B cell (primary cell): ENCODE measurements around the gene MAF. TPM values are rescaled to one million over a fixed set of nuclear protein-coding genes. Genes with fewer than 3 reads are reported as not detected.

Source experiments
- ATAC-seq: fragments of 200-7000 bp; cut with Tn5 transposase; one replicate; pipeline ENCODE4 v1.10.0; 2021; ENCODE audit warnings: low read depth, mild to moderate bottlenecking, moderate number of reproducible peaks, moderate library complexity
- CTCF ChIA-PET: fragments of 350-600 bp; sonication (Branson Sonifier 250); formaldehyde crosslinking; loops from one replicate; lab custom pipeline; 2021; ENCODE audit warnings: antibody characterized with exemption, inconsistent platforms; lab: Charles Lee
- POLR2A ChIA-PET: fragments of 350-600 bp; sonication (Branson Sonifier 250); formaldehyde crosslinking; loops from one replicate; lab custom pipeline; 2021; ENCODE audit warnings: antibody characterized with exemption; lab: Charles Lee
- DNase-seq: peaks from one replicate; pipeline ENCODE4 v3.0.0; 2013
- H2AFZ ChIP-seq: 2 replicates; pipeline ENCODE4 v1.6.1; 2012; ENCODE audit warnings: mild to moderate bottlenecking, low read depth, low read length; ENCODE audit not compliant: insufficient read depth, poor library complexity, severe bottlenecking
- H3K27ac ChIP-seq, 2 donors: 1 replicate in 1 of 2; 2 replicates in 1 of 2; pipeline ENCODE4 v1.5.1; 2012 to 2013; ENCODE audit warnings: low read length in 2 of 2, mild to moderate bottlenecking in 2 of 2, moderate library complexity in 1 of 2
- H3K27me3 ChIP-seq, 4 experiments: fragments of 200-600 bp in 1 of 4; sonication (generic) in 1 of 4; replicated peaks in 1 of 4; 1 replicate in 2 of 4; 2 replicates in 2 of 4; pipeline versions ENCODE4 v1.6.1 to v1.7.0; 2013 to 2016; ENCODE audit warnings: low read length in 3 of 4, mild to moderate bottlenecking in 2 of 4, mixed read lengths in 1 of 4, moderate library complexity in 1 of 4; ENCODE audit not compliant: insufficient read depth in 4 of 4, control insufficient read depth in 3 of 4; ENCODE audit errors: control extremely low read depth in 1 of 4
- H3K36me3 ChIP-seq, 2 experiments: replicated peaks in 1 of 2; 1 replicate in 1 of 2; 2 replicates in 1 of 2; pipeline versions ENCODE4 v1.6.1 to v1.7.1; 2013; ENCODE audit warnings: low read length in 1 of 2; ENCODE audit not compliant: insufficient read depth in 2 of 2, control insufficient read depth in 1 of 2; ENCODE audit errors: control extremely low read depth in 1 of 2, extremely low read depth in 1 of 2
- H3K4me1 ChIP-seq, 2 donors: fragments of 200-600 bp in 1 of 2; sonication (generic) in 1 of 2; 1 replicate in 1 of 2; 2 replicates in 1 of 2; pipeline versions ENCODE4 v1.5.1 to v1.6.1; 2013 to 2017; ENCODE audit warnings: low read length in 2 of 2; ENCODE audit not compliant: control insufficient read depth in 2 of 2, insufficient read depth in 2 of 2
- H3K4me2 ChIP-seq: replicated peaks from 2 replicates; pipeline ENCODE3; 2012; ENCODE audit warnings: mild to moderate bottlenecking, low read depth, low read length; ENCODE audit not compliant: poor library complexity, severe bottlenecking
- H3K4me3 ChIP-seq, 5 experiments: fragments of 200-600 bp in 1 of 5; sonication (generic) in 1 of 5; 1 replicate in 3 of 5; 2 replicates in 2 of 5; pipeline versions ENCODE4 v1.5.1 to v1.7.0; 2011 to 2016; ENCODE audit warnings: low read length in 4 of 5, mild to moderate bottlenecking in 4 of 5, low read depth in 2 of 5, control low read depth in 1 of 5, moderate library complexity in 1 of 5; ENCODE audit not compliant: insufficient read depth in 1 of 5; ENCODE audit errors: control extremely low read depth in 1 of 5, extremely low read depth in 1 of 5
- H3K79me2 ChIP-seq: fragments of 200-600 bp; sonication (generic); one replicate; pipeline ENCODE4 v1.6.0; 2016; ENCODE audit warnings: low read length; ENCODE audit not compliant: control insufficient read depth, insufficient read depth
- H3K9ac ChIP-seq: fragments of 200-600 bp; sonication (generic); 2 replicates; pipeline ENCODE4 v1.6.1; 2017; ENCODE audit warnings: mild to moderate bottlenecking, low read length, moderate library complexity
- H3K9me3 ChIP-seq, 3 donors: one replicate each; pipeline versions ENCODE4 v1.6.1 to v1.7.1; 2013; ENCODE audit warnings: low read length in 2 of 3; ENCODE audit not compliant: control insufficient read depth in 2 of 3, insufficient read depth in 1 of 3; ENCODE audit errors: control extremely low read depth in 1 of 3
- H4K20me1 ChIP-seq: 2 replicates; pipeline ENCODE4 v1.6.0; 2012; ENCODE audit warnings: mild to moderate bottlenecking, low read length; ENCODE audit not compliant: insufficient read depth, control insufficient read depth, poor library complexity, severe bottlenecking
- H3K27ac Mint-ChIP-seq: one replicate; pipeline ENCODE4 v1.8.0; 2021; ENCODE audit warnings: mixed read lengths
- H3K27me3 Mint-ChIP-seq: one replicate; pipeline ENCODE4 v1.8.0; 2021; ENCODE audit warnings: mixed read lengths
- H3K4me1 Mint-ChIP-seq: one replicate; pipeline ENCODE4 v1.8.0; 2021; ENCODE audit warnings: mixed read lengths
- H3K4me3 Mint-ChIP-seq: one replicate; pipeline ENCODE4 v1.8.0; 2021; ENCODE audit warnings: mixed read lengths
- H3K9me3 Mint-ChIP-seq: one replicate; pipeline ENCODE4 v1.8.0; 2022; ENCODE audit warnings: mixed read lengths; ENCODE audit not compliant: insufficient read depth
- EZH2 ChIP-seq: IDR thresholded peaks from 2 replicates; pipeline ENCODE4 v1.6.1; 2012; ENCODE audit warnings: borderline replicate concordance, low read depth, mild to moderate bottlenecking, moderate library complexity, low read length; ENCODE audit not compliant: insufficient read depth, poor library complexity, severe bottlenecking
- WGBS: methylation state at CpG from one replicate; pipeline ENCODE4 v1.1.5; 2013; ENCODE audit warnings: missing lambda C conversion rate; ENCODE audit not compliant: insufficient coverage; 5-methylcytosine and 5-hydroxymethylcytosine counted together
- intact Hi-C: fragments of 100-400 bp; cut with micrococcal nuclease; formaldehyde crosslinking; loops from one replicate; pipeline ENCODE4 v1.10.0; 2022
- polyA plus RNA-seq: library from polyadenylated mRNA; depleted of rRNA; stranded (reverse); fragments of >200 nt; gene quantifications from 2 replicates; pipeline ENCODE4 v1.2.3, GENCODE V29; 2012
- total RNA-seq, 2 donors: library from RNA; stranded (reverse); fragments of 120-200 nt in 1 of 2; gene quantifications; 1 replicate in 1 of 2; 2 replicates in 1 of 2; pipeline versions ENCODE4 v1.2.3 to v1.2.4, GENCODE V29; 2013 to 2022
- TF ChIP-seq, protein P1 (sequence below): fragments of 200-600 bp; IDR thresholded peaks from one replicate; pipeline ENCODE4 v1.8.0; 2022; ENCODE audit warnings: antibody characterized with exemption, mild to moderate bottlenecking

MAF gene
- total and polyA plus RNA-seq, 2 donors (not counting 1 experiment from before 2014, with no cell fraction given), result 0.30 to 0.49 TPM

DNA sequence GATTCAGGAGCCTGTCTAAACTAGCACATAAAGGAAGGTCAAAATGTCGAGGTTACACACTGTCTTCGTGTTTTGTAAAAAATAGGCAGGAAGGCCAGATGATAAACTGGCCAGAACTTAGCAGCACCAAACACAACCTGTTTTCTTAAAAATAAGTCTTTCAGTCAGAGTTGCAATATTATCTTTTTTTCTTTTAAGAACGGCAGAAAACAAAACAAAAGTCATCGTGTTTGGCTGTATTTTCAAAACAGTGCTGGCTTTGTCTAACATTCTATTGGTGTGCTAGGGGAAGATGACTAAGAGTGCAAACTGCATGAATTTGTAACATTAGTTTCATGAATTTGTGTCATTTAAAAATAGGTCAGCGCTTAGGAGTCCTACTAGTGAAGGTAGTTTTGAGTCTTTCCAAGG, 5.3 kb downstream of the MAF start:
- Mint-ChIP-seq H3K4me1 (peaks cover 8% of the 10 kb centered on the region), H3K27ac (no peak overlapping the region), H3K27me3 (peaks cover 58% of the 10 kb centered on the region), H3K4me3 (no peak overlapping the region), H3K9me3 (no peaks in the 10 kb centered on the region)
- TF ChIP-seq, protein P1, sequence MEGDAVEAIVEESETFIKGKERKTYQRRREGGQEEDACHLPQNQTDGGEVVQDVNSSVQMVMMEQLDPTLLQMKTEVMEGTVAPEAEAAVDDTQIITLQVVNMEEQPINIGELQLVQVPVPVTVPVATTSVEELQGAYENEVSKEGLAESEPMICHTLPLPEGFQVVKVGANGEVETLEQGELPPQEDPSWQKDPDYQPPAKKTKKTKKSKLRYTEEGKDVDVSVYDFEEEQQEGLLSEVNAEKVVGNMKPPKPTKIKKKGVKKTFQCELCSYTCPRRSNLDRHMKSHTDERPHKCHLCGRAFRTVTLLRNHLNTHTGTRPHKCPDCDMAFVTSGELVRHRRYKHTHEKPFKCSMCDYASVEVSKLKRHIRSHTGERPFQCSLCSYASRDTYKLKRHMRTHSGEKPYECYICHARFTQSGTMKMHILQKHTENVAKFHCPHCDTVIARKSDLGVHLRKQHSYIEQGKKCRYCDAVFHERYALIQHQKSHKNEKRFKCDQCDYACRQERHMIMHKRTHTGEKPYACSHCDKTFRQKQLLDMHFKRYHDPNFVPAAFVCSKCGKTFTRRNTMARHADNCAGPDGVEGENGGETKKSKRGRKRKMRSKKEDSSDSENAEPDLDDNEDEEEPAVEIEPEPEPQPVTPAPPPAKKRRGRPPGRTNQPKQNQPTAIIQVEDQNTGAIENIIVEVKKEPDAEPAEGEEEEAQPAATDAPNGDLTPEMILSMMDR, result no peak
- TF ChIP-seq EZH2, result no peak
- intact Hi-C loops, result no loop called here
- Histone ChIP-seq H3K9ac (no peak overlapping the region), H3K79me2 (no peaks in the 10 kb centered on the region), H2AFZ (no peak overlapping the region), H3K4me2 (no peak overlapping the region), H3K27ac (no peak overlapping the region), H3K36me3 (no peaks in the 10 kb centered on the region), H3K4me3 (no peak overlapping the region), H3K4me1 (peaks cover 7 to 10% of the 10 kb centered on the region in 2 donors), H3K27me3 (peaks cover 0 to 32% (median 8%) of the 10 kb centered on the region in 4 experiments), H4K20me1 (no peaks in the 10 kb centered on the region), H3K9me3 (no peaks in the 10 kb centered on the region)
- ATAC-seq (no peak), DNase-seq (no peak)
- POLR2A ChIA-PET, result no interaction called here
- CTCF ChIA-PET, result no interaction called here
- 100% methylated on average over 1 of the region's 5 CpGs for WGBS

DNA sequence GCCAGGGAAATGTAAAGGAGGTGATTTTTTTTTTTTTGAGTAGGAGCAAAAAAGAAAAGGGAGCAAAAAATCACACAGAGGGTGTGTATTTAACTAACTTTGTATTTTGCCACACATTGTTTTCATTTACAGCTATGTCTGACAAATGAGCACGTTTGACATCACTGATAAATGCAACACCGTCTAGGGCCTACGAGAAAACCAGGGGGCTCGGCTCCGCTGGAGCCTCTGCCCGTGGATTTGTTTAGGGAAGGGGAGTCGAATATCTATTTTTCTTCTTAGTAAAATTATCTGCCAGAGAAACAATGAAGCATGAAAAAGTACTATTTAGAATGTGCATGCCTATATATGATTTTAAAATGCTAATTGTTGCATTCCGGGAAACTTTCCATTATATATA, 6.8 kb downstream of the MAF start:
- Mint-ChIP-seq H3K4me3 (no peak overlapping the region), H3K9me3 (no peaks in the 10 kb centered on the region), H3K4me1 (peaks cover 4% of the 10 kb centered on the region), H3K27me3 (peaks cover 61% of the 10 kb centered on the region), H3K27ac (no peak overlapping the region)
- intact Hi-C loops, result no loop called here
- ChIA-PET POLR2A (no interaction called here), CTCF (no interaction called here)
- Histone ChIP-seq H3K4me2 (no peak overlapping the region), H3K27me3 (peaks cover 0 to 38% (median 10%) of the 10 kb centered on the region in 4 experiments), H3K9me3 (no peaks in the 10 kb centered on the region), H3K9ac (no peak overlapping the region), H3K36me3 (no peaks in the 10 kb centered on the region), H3K4me3 (no peak overlapping the region), H3K79me2 (no peaks in the 10 kb centered on the region), H3K27ac (no peak overlapping the region), H3K4me1 (peaks cover 4 to 5% of the 10 kb centered on the region in 2 donors), H4K20me1 (no peaks in the 10 kb centered on the region), H2AFZ (no peak overlapping the region)
- DNase-seq (no peak), ATAC-seq (no peak)
- 93% methylated on average over 3 of the region's 8 CpGs for WGBS
- TF ChIP-seq, protein P1, result no peak
- no peak for TF ChIP-seq EZH2
